H9 (cell line): ENCODE results near the gene SPATA2. TPM values are rescaled to one million over a fixed set of nuclear protein-coding genes. Genes with fewer than 3 reads are reported as not detected.

Source experiments
- DNase-seq: peaks from one replicate; pipeline ENCODE4 v3.0.0-alpha.2; 2017
- H2AFZ ChIP-seq: one replicate; pipeline ENCODE4 v1.6.1; 2013; ENCODE audit warnings: mild to moderate bottlenecking, low read length, control low read depth, moderate library complexity
- H2AK5ac ChIP-seq: 2 replicates; pipeline ENCODE4 v1.6.1; 2013; ENCODE audit warnings: low read length, control low read depth, mixed read lengths; ENCODE audit not compliant: insufficient read length
- H2BK120ac ChIP-seq: one replicate; pipeline ENCODE4 v1.6.1; 2013; ENCODE audit warnings: low read depth, mild to moderate bottlenecking, low read length, control low read depth, inconsistent platforms; ENCODE audit not compliant: poor library complexity, severe bottlenecking
- H2BK12ac ChIP-seq: 2 replicates; pipeline ENCODE4 v1.6.1; 2013; ENCODE audit warnings: low read length, control low read depth, mixed read lengths, low read depth; ENCODE audit not compliant: insufficient read length
- H2BK15ac ChIP-seq: 2 replicates; pipeline ENCODE4 v1.6.1; 2013; ENCODE audit warnings: low read depth, low read length, control low read depth
- H2BK20ac ChIP-seq: one replicate; pipeline ENCODE4 v1.6.1; 2013; ENCODE audit warnings: low read depth, mild to moderate bottlenecking, low read length, control low read depth, inconsistent platforms; ENCODE audit not compliant: poor library complexity, severe bottlenecking
- H2BK5ac ChIP-seq: 2 replicates; pipeline ENCODE4 v1.6.1; 2013; ENCODE audit warnings: low read length, control low read depth, mixed read lengths; ENCODE audit not compliant: insufficient read length
- H3K14ac ChIP-seq: 2 replicates; pipeline ENCODE4 v1.6.1; 2013; ENCODE audit warnings: low read length, control low read depth; ENCODE audit not compliant: insufficient read depth
- H3K18ac ChIP-seq: 2 replicates; pipeline ENCODE4 v1.6.1; 2013; ENCODE audit warnings: low read depth, mild to moderate bottlenecking, mixed read lengths, low read length, control low read depth; ENCODE audit not compliant: insufficient read length
- H3K23ac ChIP-seq: 2 replicates; pipeline ENCODE4 v1.6.1; 2013; ENCODE audit warnings: low read length, control low read depth, mixed read lengths, low read depth; ENCODE audit not compliant: insufficient read length
- H3K23me2 ChIP-seq: 2 replicates; pipeline ENCODE4 v1.6.1; 2013; ENCODE audit warnings: low read depth, mild to moderate bottlenecking, mixed read lengths, low read length, control low read depth; ENCODE audit not compliant: insufficient read length, poor library complexity, severe bottlenecking
- H3K27ac ChIP-seq: 2 replicates; pipeline ENCODE4 v1.5.1; 2013; ENCODE audit warnings: low read length, control low read depth, mixed read lengths, low read depth; ENCODE audit not compliant: insufficient read length
- H3K27me3 ChIP-seq: 2 replicates; pipeline ENCODE4 v1.6.1; 2013; ENCODE audit warnings: low read length, control low read depth, inconsistent platforms; ENCODE audit not compliant: insufficient read depth
- H3K4ac ChIP-seq: 2 replicates; pipeline ENCODE4 v1.6.1; 2013; ENCODE audit warnings: low read depth, mild to moderate bottlenecking, control low read depth, inconsistent platforms, low read length, moderate library complexity
- H3K4me1 ChIP-seq: 2 replicates; pipeline ENCODE4 v1.6.1; 2013; ENCODE audit warnings: low read length, control low read depth, inconsistent platforms; ENCODE audit not compliant: insufficient read depth
- H3K4me2 ChIP-seq: 2 replicates; pipeline ENCODE4 v1.6.1; 2013; ENCODE audit warnings: low read length, control low read depth, mixed read lengths; ENCODE audit not compliant: insufficient read length, insufficient read depth
- H3K56ac ChIP-seq: 2 replicates; pipeline ENCODE4 v1.6.1; 2013; ENCODE audit warnings: low read depth, mild to moderate bottlenecking, mixed read lengths, low read length, control low read depth; ENCODE audit not compliant: insufficient read length
- H3K79me1 ChIP-seq: 2 replicates; pipeline ENCODE4 v1.6.1; 2013; ENCODE audit warnings: low read depth, mild to moderate bottlenecking, moderate library complexity, low read length, control low read depth, inconsistent platforms; ENCODE audit not compliant: insufficient read depth, poor library complexity, severe bottlenecking
- H3K79me2 ChIP-seq: 2 replicates; pipeline ENCODE4 v1.6.1; 2013; ENCODE audit warnings: low read length, control low read depth, inconsistent platforms; ENCODE audit not compliant: insufficient read depth
- H3K9ac ChIP-seq: 2 replicates; pipeline ENCODE4 v1.6.1; 2013; ENCODE audit warnings: low read length, control low read depth, mixed read lengths; ENCODE audit not compliant: insufficient read length; ENCODE audit errors: extremely low read depth
- H3K9me3 ChIP-seq: one replicate; pipeline ENCODE4 v1.6.1; 2013; ENCODE audit warnings: low read depth, low read length, inconsistent platforms; ENCODE audit not compliant: control insufficient read depth
- H3T11ph ChIP-seq: one replicate; pipeline ENCODE4 v1.6.1; 2013; ENCODE audit warnings: mild to moderate bottlenecking, low read length, control low read depth, inconsistent platforms
- H4K20me1 ChIP-seq: one replicate; pipeline ENCODE4 v1.6.1; 2013; ENCODE audit not compliant: control insufficient read depth, insufficient read length, insufficient read depth
- H4K5ac ChIP-seq: 2 replicates; pipeline ENCODE4 v1.6.1; 2013; ENCODE audit warnings: low read depth, mild to moderate bottlenecking, mixed read lengths, low read length, control low read depth; ENCODE audit not compliant: insufficient read length
- H4K8ac ChIP-seq: replicated peaks from 2 replicates; pipeline ENCODE4 v1.6.1; 2013; ENCODE audit warnings: low read length, control low read depth, mixed read lengths, low read depth; ENCODE audit not compliant: insufficient read length
- H4K91ac ChIP-seq: 2 replicates; pipeline ENCODE4 v1.6.1; 2013; ENCODE audit warnings: low read depth, mild to moderate bottlenecking, moderate library complexity, mixed read lengths, low read length, control low read depth; ENCODE audit not compliant: insufficient read length
- H3K27ac Mint-ChIP-seq, 3 experiments: 2 replicates in 2 of 3; 3 replicates in 1 of 3; pipeline ENCODE4 v1.8.0; 2020 to 2021; ENCODE audit warnings: mixed read lengths in 3 of 3, mild to moderate bottlenecking in 1 of 3, moderate library complexity in 1 of 3
- H3K27me3 Mint-ChIP-seq: 2 replicates; pipeline ENCODE4 v1.8.0; 2021; ENCODE audit warnings: low read depth, mild to moderate bottlenecking, moderate library complexity, mixed read lengths
- H3K36me3 Mint-ChIP-seq, 3 experiments: 2 replicates in 2 of 3; 3 replicates in 1 of 3; pipeline ENCODE4 v1.8.0; 2020 to 2021; ENCODE audit warnings: low read depth in 3 of 3, mixed read lengths in 3 of 3; ENCODE audit not compliant: insufficient read depth in 1 of 3
- H3K4me1 Mint-ChIP-seq, 2 experiments: 2 replicates each; pipeline ENCODE4 v1.8.0; 2020; ENCODE audit warnings: mixed read lengths in 2 of 2
- H3K4me3 Mint-ChIP-seq, 2 experiments: 2 replicates in 1 of 2; 3 replicates in 1 of 2; pipeline ENCODE4 v1.8.0; 2020 to 2021; ENCODE audit warnings: mild to moderate bottlenecking in 2 of 2, mixed read lengths in 2 of 2, moderate library complexity in 1 of 2
- H3K9me3 Mint-ChIP-seq, 2 experiments: 2 replicates in 1 of 2; 3 replicates in 1 of 2; pipeline ENCODE4 v1.8.0; 2020; ENCODE audit warnings: mild to moderate bottlenecking in 2 of 2, mixed read lengths in 2 of 2, moderate library complexity in 1 of 2
- CTCF ChIP-seq: fragments of 200-600 bp; sonication (generic); conservative IDR thresholded peaks from 3 replicates; pipeline ENCODE4 v1.8.0; 2021; ENCODE audit warnings: antibody characterized with exemption, mild to moderate bottlenecking
- WGBS: extraction: QIAGEN DNeasy Blood & Tissue Kit; methylation state at CpG from one replicate; pipeline ENCODE4 v1.1.7; 2013; ENCODE audit warnings: missing lambda C conversion rate, low lambda C conversion rate, mixed read lengths; ENCODE audit not compliant: insufficient read length; ENCODE audit errors: extremely low coverage; 5-methylcytosine and 5-hydroxymethylcytosine counted together
- total RNA-seq: library from RNA; stranded (reverse); gene quantifications from 2 replicates; pipeline ENCODE4 v1.2.1, GENCODE V29; 2021

The SPATA2 gene
- total RNA-seq, 1 experiment from 2014 or later = 9.6 TPM

- Histone ChIP-seq H3K56ac (no peak overlapping the region), H2AK5ac (no peak overlapping the region), H4K91ac (no peak overlapping the region), H3K79me2 (no peaks in the 10 kb centered on the region), H2BK12ac (no peak overlapping the region), H2BK5ac (no peak overlapping the region), H2BK120ac (no peak overlapping the region), H2AFZ (no peak overlapping the region), H3K9ac (no peak overlapping the region), H3K4ac (no peak overlapping the region), H3K27me3 (no peaks in the 10 kb centered on the region), H3K14ac (no peak overlapping the region), H3K4me1 (no peaks in the 10 kb centered on the region), H4K8ac (no peak overlapping the region), H3K23ac (no peak overlapping the region), H3K23me2 (no peaks in the 10 kb centered on the region), H3K4me2 (no peak overlapping the region), H3K18ac (no peak overlapping the region), H3K27ac (no peak overlapping the region), H2BK15ac (no peak overlapping the region), H4K20me1 (no peaks in the 10 kb centered on the region), H2BK20ac (no peak overlapping the region), H3T11ph (no peak overlapping the region), H4K5ac (no peak overlapping the region), H3K79me1 (no peaks in the 10 kb centered on the region), H3K9me3 (no peaks in the 10 kb centered on the region)
- no peak for DNase-seq
- Mint-ChIP-seq H3K4me3 (no peak overlapping the region), H3K4me1 (peaks cover 0 to 2% of the 10 kb centered on the region in 2 experiments; a peak in 1 of 4 replicates), H3K27ac (no peak overlapping the region), H3K36me3 (no peaks in the 10 kb centered on the region), H3K9me3 (peaks cover 4% of the 10 kb centered on the region in 2 experiments; a peak in 4 of 5 replicates), H3K27me3 (peaks cover 12% of the 10 kb centered on the region)
- WGBS = no CpG with 5 or more reads among the region's 2 CpGs
- no peak for TF ChIP-seq CTCF
Observed at GRCh38 chr20:49925901-49926454, 10.6 kb upstream of the SPATA2 start.
